ENCODE measurements around the gene SPDYC.
A peak's percentile ranks its signal among the peaks of the same experiment; 100 is the strongest.

SPDYC gene

GRCh38 chr11:65130631-65131416 is 39.2 kb upstream of the SPDYC start:
- H3K27me3 Mint-ChIP-seq = no peaks in the 10 kb centered on the region
- peak overlapping the region in 1 of 2 donors; percentile 62 for H3K27ac Mint-ChIP-seq
- DNase-seq = no peak
- peak overlapping the region in 1 of 2 donors; percentile 50 for H3K4me3 Mint-ChIP-seq
- H3K9me3 Mint-ChIP-seq = no peaks in the 10 kb centered on the region
- peaks cover 24 to 33% of the 10 kb centered on the region in 2 donors for H3K4me1 Mint-ChIP-seq (ENCODE audit: low read depth in 2 of 2)
- no peak for ATAC-seq (replicated peaks)
- H3K36me3 Mint-ChIP-seq (ENCODE audit: insufficient read depth) = peaks cover 88% of the 10 kb centered on the region

GRCh38 chr11:65131417-65131776 is 38.6 kb upstream of the SPDYC start:
- peak overlapping the region in 1 of 2 donors; percentile 50 for H3K4me3 Mint-ChIP-seq
- H3K36me3 Mint-ChIP-seq (ENCODE audit: insufficient read depth) = peaks cover 88% of the 10 kb centered on the region
- peaks cover 30 to 38% of the 10 kb centered on the region in 2 donors for H3K4me1 Mint-ChIP-seq (ENCODE audit: low read depth in 2 of 2)
- DNase-seq = no peak
- peak overlapping the region in 1 of 2 donors; percentile 62 for H3K27ac Mint-ChIP-seq
- H3K27me3 Mint-ChIP-seq = no peaks in the 10 kb centered on the region
- no peak for ATAC-seq (replicated peaks)
- H3K9me3 Mint-ChIP-seq = no peaks in the 10 kb centered on the region

GRCh38 chr11:65131895-65132237 is 38.2 kb upstream of the SPDYC start:
- ATAC-seq (replicated peaks) (no peak), DNase-seq (no peak)
- Mint-ChIP-seq H3K27ac (peak overlapping the region in 1 of 2 donors; percentile 55), H3K36me3 (ENCODE audit: insufficient read depth) (peaks cover 85% of the 10 kb centered on the region), H3K4me1 (ENCODE audit: low read depth in 2 of 2) (peaks cover 32 to 38% of the 10 kb centered on the region in 2 donors), H3K9me3 (no peaks in the 10 kb centered on the region), H3K4me3 (peak overlapping the region in 1 of 2 donors; percentile 98), H3K27me3 (no peaks in the 10 kb centered on the region)

GRCh38 chr11:65132238-65132987 is 37.6 kb upstream of the SPDYC start:
- no peak for DNase-seq
- Mint-ChIP-seq H3K4me3 (peak overlapping the region; percentile 98 to 99), H3K4me1 (ENCODE audit: low read depth in 2 of 2) (peaks cover 32 to 38% of the 10 kb centered on the region in 2 donors), H3K27ac (peak overlapping the region in 1 of 2 donors; percentile 100), H3K9me3 (no peaks in the 10 kb centered on the region), H3K36me3 (ENCODE audit: insufficient read depth) (peaks cover 80% of the 10 kb centered on the region), H3K27me3 (no peaks in the 10 kb centered on the region)
- ATAC-seq (replicated peaks) = no peak

- Mint-ChIP-seq H3K36me3 (ENCODE audit: insufficient read depth) (peaks cover 72% of the 10 kb centered on the region), H3K4me1 (ENCODE audit: low read depth in 2 of 2) (peaks cover 32 to 38% of the 10 kb centered on the region in 2 donors), H3K9me3 (no peaks in the 10 kb centered on the region), H3K27me3 (no peaks in the 10 kb centered on the region), H3K4me3 (peak overlapping the region; percentile 98 to 99), H3K27ac (peak overlapping the region; percentile 100)
- ATAC-seq (replicated peaks) = no peak
- peak in 1 of 3 experiments; percentile 26 for DNase-seq
These were observed 36.9 kb upstream of the SPDYC start for GRCh38 chr11:65132988-65133700.

GRCh38 chr11:65133724-65134123 is 36.3 kb upstream of the SPDYC start:
- ATAC-seq (replicated peaks) = no peak
- no peak for DNase-seq
- Mint-ChIP-seq H3K27me3 (no peaks in the 10 kb centered on the region), H3K4me3 (peak overlapping the region; percentile 98 to 99), H3K27ac (peak overlapping the region; percentile 100), H3K9me3 (no peaks in the 10 kb centered on the region), H3K36me3 (ENCODE audit: insufficient read depth) (peaks cover 68% of the 10 kb centered on the region), H3K4me1 (ENCODE audit: low read depth in 2 of 2) (peaks cover 32 to 38% of the 10 kb centered on the region in 2 donors)

GRCh38 chr11:65134240-65134951 is 35.6 kb upstream of the SPDYC start, which contains the start of gene SYVN1:
SYVN1 (minus strand) TSS chr11:65134519; CDS start chr11:65133601, 918 bp downstream.
- H3K27ac Mint-ChIP-seq = peak within 1 kb of the TSS; percentile 100
- no peaks in the 10 kb centered on the region for H3K9me3 Mint-ChIP-seq
- no peaks in the 10 kb centered on the region for H3K27me3 Mint-ChIP-seq
- DNase-seq (peak; percentile 88 to 91 (median 89)), ATAC-seq (replicated peaks) (peak; percentile 80)
- H3K4me1 Mint-ChIP-seq (ENCODE audit: low read depth in 2 of 2) = peaks cover 32 to 38% of the 10 kb centered on the region in 2 donors
- H3K36me3 Mint-ChIP-seq (ENCODE audit: insufficient read depth) = peaks cover 61% of the 10 kb centered on the region
- peak within 1 kb of the TSS; percentile 98 to 99 for H3K4me3 Mint-ChIP-seq

DNA sequence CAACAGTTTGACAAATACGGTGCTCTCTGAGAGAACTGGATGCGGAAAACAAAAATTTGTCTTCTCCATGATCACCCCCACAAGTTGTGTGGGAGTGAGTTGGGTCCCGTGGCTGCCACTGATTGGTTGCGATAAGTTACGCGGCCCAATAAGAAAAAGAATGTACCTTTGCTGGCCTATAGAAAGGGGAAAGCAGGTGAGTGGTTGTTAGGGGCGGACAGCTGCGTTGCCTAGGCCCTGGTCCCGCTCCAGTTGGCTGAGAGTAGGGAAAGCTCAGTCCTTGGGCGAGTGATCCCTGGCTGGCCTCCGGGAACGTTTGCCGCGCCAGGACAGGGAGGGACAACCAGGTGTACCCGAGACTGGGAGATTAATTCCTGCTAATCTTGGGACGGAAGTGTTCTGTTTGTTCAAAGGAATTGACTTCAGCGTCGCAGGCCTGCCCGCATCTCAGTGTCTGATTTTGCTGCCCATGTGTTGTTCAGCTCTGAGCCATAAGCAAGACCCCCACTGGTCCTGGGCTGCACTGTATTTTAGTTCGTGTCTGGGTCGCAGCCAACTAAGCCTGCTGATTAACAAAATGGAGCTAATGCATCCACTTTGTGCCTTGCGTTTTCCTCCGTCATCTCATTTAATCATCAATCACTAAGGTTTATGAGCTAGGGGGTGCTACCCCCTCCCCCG is 34.9 kb upstream of the SPDYC start:
- Mint-ChIP-seq H3K36me3 (ENCODE audit: insufficient read depth) (peaks cover 55% of the 10 kb centered on the region), H3K4me3 (peak overlapping the region; percentile 98 to 99), H3K27me3 (no peaks in the 10 kb centered on the region), H3K4me1 (ENCODE audit: low read depth in 2 of 2) (peaks cover 32 to 37% of the 10 kb centered on the region in 2 donors), H3K27ac (peak overlapping the region; percentile 100), H3K9me3 (no peaks in the 10 kb centered on the region)
- DNase-seq (peak; percentile 75 to 81 (median 79)), ATAC-seq (replicated peaks) (peak; percentile 86)

DNA sequence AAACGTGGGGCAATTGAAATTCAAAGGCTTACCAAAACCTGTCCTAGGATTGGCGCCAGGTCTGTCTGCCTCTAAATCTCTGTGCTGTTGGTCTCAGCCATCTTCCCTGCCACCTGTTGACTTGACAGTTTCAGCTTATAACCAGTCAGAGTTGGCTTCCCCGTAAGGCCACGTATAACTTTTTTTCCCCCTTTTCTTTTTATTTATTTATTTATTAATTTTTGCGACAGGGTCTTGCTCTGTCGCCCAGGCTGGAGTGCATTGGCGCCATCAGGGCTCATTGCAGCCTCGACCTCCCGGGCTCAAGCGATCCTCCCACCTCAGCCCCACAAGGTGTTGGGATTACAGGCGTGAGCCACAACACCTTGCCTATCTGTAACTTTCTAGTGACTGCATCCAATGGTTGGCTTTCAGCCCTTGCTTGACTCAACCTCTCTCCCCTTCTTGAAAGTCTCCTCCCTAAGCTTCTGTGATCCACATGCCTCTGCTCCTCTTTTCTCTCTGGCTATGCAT is 34.3 kb upstream of the SPDYC start:
- Mint-ChIP-seq H3K4me1 (ENCODE audit: low read depth in 2 of 2) (peaks cover 32 to 37% of the 10 kb centered on the region in 2 donors), H3K9me3 (no peaks in the 10 kb centered on the region), H3K27ac (peak overlapping the region; percentile 100), H3K27me3 (no peaks in the 10 kb centered on the region), H3K4me3 (peak overlapping the region; percentile 98 to 99), H3K36me3 (ENCODE audit: insufficient read depth) (peaks cover 49% of the 10 kb centered on the region)
- ATAC-seq (replicated peaks) (no peak), DNase-seq (no peak)

DNA sequence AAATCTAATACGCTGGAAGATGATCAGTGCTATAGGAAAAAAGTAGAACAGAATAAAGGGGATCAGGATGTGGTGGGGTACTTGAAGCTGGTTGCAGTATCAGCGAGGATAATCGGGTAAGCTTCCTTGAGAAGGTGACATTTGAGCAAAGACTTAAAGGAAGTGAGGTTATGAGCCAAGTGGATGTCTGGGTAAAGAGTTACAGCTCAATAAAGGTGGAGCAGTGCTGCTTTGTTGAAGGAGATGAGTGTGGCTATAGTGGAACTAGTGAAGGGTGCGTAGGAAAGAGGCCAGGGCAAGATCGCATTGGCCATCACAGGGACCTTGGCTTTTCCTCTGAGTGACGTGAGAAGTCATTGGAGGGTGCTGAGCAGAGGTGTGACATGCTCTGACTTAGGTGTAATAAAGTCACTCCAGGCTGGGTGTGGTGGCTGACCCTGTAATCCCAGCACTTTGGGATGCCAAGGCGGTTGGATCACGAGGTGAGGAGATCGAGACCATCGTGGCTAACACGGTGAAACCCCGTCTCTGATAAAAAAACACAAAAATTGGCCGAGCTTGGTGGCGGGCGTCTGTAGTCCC is 33.4 kb upstream of the SPDYC start:
- H3K4me3 Mint-ChIP-seq = peak overlapping the region in 1 of 2 donors; percentile 99
- peak overlapping the region; percentile 100 for H3K27ac Mint-ChIP-seq
- ATAC-seq (replicated peaks) (no peak), DNase-seq (no peak)
- H3K9me3 Mint-ChIP-seq = no peaks in the 10 kb centered on the region
- H3K27me3 Mint-ChIP-seq = peaks cover 0 to 2% of the 10 kb centered on the region in 2 donors
- peaks cover 32% of the 10 kb centered on the region in 2 donors for H3K4me1 Mint-ChIP-seq (ENCODE audit: low read depth in 2 of 2)
- H3K36me3 Mint-ChIP-seq (ENCODE audit: insufficient read depth) = peaks cover 40% of the 10 kb centered on the region

GRCh38 chr11:65141896-65142494 is 28.0 kb upstream of the SPDYC start:
- H3K4me1 Mint-ChIP-seq (ENCODE audit: low read depth in 2 of 2) = no peaks in the 10 kb centered on the region
- H3K4me3 Mint-ChIP-seq = no peak overlapping the region
- no peak for ATAC-seq (replicated peaks)
- H3K9me3 Mint-ChIP-seq = no peaks in the 10 kb centered on the region
- no peak overlapping the region for H3K27ac Mint-ChIP-seq
- H3K36me3 Mint-ChIP-seq (ENCODE audit: insufficient read depth) = no peaks in the 10 kb centered on the region
- peaks cover 0 to 19% of the 10 kb centered on the region in 2 donors for H3K27me3 Mint-ChIP-seq
- no peak for DNase-seq
